Stimulated activated naive CD8-positive, alpha-beta T cell treated with anti-CD3 and anti-CD28 coated beads, Interleukin-15, amount 100 ng/mL, for 72 hours (primary cell): ENCODE results near the gene SHISA4.

Experiments used
- ATAC-seq: fragments of 150-1000 bp; cut with Tn5 transposase; 2 replicates; pipeline ENCODE4 v1.10.0; 2021; ENCODE audit warnings: mild to moderate bottlenecking, moderate library complexity
- DNase-seq, 2 donors: peaks; one replicate each; pipeline ENCODE4 v3.0.0; 2021 to 2022
- H3K27ac Mint-ChIP-seq, 2 donors: one replicate each; pipeline ENCODE4 v1.8.0; 2022; ENCODE audit warnings: mild to moderate bottlenecking in 2 of 2, mixed read lengths in 2 of 2, moderate library complexity in 2 of 2
- H3K27me3 Mint-ChIP-seq: one replicate; pipeline ENCODE4 v1.8.0; 2022; ENCODE audit warnings: mixed read lengths
- H3K4me1 Mint-ChIP-seq: one replicate; pipeline ENCODE4 v1.8.0; 2022; ENCODE audit warnings: mild to moderate bottlenecking, mixed read lengths
- H3K4me3 Mint-ChIP-seq, 2 donors: one replicate each; pipeline ENCODE4 v1.8.0; 2022; ENCODE audit warnings: mild to moderate bottlenecking in 2 of 2, mixed read lengths in 2 of 2, moderate library complexity in 1 of 2
- H3K9me3 Mint-ChIP-seq, 2 donors: one replicate each; pipeline ENCODE4 v1.8.0; 2022; ENCODE audit warnings: mixed read lengths in 2 of 2

SHISA4 gene

GRCh38 chr1:201902198-201902597 lies 13.5 kb downstream of the SHISA4 start:
- H3K9me3 Mint-ChIP-seq = no peaks in the 10 kb centered on the region
- DNase-seq (no peak), ATAC-seq (no peak)
- no peak overlapping the region for H3K4me3 Mint-ChIP-seq
- H3K27me3 Mint-ChIP-seq = peaks cover 13% of the 10 kb centered on the region
- peaks cover 13% of the 10 kb centered on the region for H3K4me1 Mint-ChIP-seq
- no peak overlapping the region for H3K27ac Mint-ChIP-seq

GRCh38 chr1:201903135-201903534 lies 14.4 kb downstream of the SHISA4 start:
- DNase-seq (no peak), ATAC-seq (no peak)
- Mint-ChIP-seq H3K4me1 (peaks cover 13% of the 10 kb centered on the region), H3K9me3 (no peaks in the 10 kb centered on the region), H3K27me3 (peaks cover 13% of the 10 kb centered on the region), H3K4me3 (no peak overlapping the region), H3K27ac (no peak overlapping the region)

DNA sequence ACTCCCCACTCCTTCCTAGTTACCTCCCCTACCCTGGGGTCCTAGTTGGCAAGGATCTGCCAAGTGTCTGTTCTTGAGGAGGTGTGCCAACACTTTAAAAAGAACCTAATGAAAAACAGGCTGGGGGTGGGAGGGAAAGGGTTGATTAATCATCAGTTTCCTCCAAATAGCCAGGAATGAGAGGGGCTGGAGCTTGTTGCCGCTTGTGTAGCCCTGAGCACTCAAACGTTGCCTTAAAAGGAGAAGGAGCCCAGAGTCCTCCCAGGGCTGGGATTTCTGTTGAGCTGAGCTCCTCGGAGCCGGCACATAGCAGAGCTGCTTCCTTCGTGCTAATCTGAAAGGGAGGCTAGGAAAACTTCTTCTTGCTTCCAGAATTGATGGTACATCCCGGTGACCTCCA lies 15.9 kb downstream of the SHISA4 start:
- H3K9me3 Mint-ChIP-seq = no peaks in the 10 kb centered on the region
- H3K27ac Mint-ChIP-seq = no peak overlapping the region
- DNase-seq (no peak), ATAC-seq (no peak)
- H3K27me3 Mint-ChIP-seq = peaks cover 16% of the 10 kb centered on the region
- H3K4me3 Mint-ChIP-seq = no peak overlapping the region
- H3K4me1 Mint-ChIP-seq = peaks cover 13% of the 10 kb centered on the region

DNA sequence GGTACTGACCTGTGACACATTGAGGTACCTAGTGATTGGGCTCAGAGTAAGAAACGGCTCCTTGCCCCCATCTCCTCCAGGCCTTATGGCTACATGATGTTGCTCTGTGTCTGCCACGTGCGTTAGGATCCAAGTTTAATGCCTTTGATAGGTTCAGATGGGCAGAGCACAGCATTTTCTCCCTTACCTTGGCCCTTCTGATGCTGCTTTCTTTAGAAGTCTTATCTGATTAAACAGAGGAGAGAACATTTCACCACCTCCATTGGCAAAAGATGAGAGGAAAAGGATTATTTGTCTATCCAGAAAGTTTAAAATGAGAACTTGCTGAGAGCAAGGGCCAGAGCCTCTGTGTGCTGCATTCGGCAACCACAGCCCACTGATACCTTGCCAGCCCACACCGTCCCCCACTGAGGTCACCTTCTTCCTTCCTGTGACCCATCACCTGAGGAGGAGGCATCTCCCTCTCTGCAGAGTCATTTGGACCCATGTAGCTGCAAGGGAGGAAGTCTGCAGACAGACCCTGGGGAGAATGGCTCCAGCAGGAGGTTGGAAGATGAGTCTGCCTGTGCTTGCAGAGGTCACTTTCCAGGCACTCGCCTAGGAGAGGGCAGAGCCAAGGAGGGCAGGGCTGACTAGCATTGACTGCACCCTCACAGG lies 16.7 kb downstream of the SHISA4 start:
- Mint-ChIP-seq H3K27ac (no peak overlapping the region), H3K27me3 (peaks cover 16% of the 10 kb centered on the region)

GRCh38 chr1:201906336-201906735 lies 17.6 kb downstream of the SHISA4 start:
- no peak overlapping the region for H3K4me3 Mint-ChIP-seq
- DNase-seq = no peak

More for the DNA sequence above, 16.7 kb downstream of the SHISA4 start:
- Mint-ChIP-seq H3K4me1 (peaks cover 13% of the 10 kb centered on the region), H3K9me3 (no peaks in the 10 kb centered on the region), H3K4me3 (no peak overlapping the region)
- DNase-seq (peak in 1 of 2 donors; percentile 49), ATAC-seq (peak; percentile 92)

GRCh38 chr1:201907621-201908020 lies 18.9 kb downstream of the SHISA4 start:
- Mint-ChIP-seq H3K4me1 (peaks cover 13% of the 10 kb centered on the region), H3K27me3 (peaks cover 14% of the 10 kb centered on the region), H3K4me3 (no peak overlapping the region), H3K9me3 (no peaks in the 10 kb centered on the region), H3K27ac (no peak overlapping the region)
- DNase-seq (no peak), ATAC-seq (no peak)

More at GRCh38 chr1:201906336-201906735, 17.6 kb downstream of the SHISA4 start:
- H3K27ac Mint-ChIP-seq = no peak overlapping the region
- H3K4me1 Mint-ChIP-seq = peaks cover 13% of the 10 kb centered on the region
- peaks cover 14% of the 10 kb centered on the region for H3K27me3 Mint-ChIP-seq
- H3K9me3 Mint-ChIP-seq = no peaks in the 10 kb centered on the region
- no peak for ATAC-seq

DNA sequence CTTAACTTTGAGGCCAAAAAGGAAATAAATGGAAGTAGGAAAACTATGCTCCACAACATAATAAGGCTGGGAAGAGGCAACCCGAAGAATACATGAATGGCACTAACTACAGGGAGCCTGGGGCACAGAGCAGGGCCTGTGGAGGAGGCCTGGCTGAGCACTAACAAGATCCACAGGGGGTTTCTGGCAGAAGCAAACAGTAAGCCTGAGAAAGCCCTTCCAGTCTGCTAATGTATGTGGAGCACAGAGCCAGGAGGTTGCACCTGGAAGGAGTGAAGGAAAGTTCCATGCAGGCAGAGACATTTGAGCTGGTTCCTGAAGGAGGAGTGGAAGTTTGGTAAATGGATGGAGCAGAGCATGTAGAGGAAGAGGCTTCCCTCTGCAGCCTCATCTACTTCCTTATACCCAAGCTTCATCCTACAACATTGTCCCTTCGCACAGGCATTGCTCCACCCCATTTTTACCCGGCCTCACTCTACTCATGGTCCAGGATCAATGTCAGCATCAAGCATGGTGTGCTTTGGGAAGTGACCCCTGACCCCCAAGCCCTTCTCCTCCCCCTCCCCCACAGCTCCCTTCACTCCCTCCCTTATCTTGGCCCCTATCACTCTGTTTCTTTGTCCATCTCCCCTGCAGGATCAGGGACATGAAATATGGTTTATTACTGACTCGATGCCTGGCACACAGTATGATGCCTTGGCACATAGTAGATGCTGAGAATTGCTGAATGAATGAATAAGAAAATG lies 23.3 kb downstream of the SHISA4 start:
- Mint-ChIP-seq H3K27ac (no peak overlapping the region), H3K27me3 (peaks cover 28% of the 10 kb centered on the region), H3K4me1 (no peaks in the 10 kb centered on the region)

GRCh38 chr1:201912832-201913231 lies 24.1 kb downstream of the SHISA4 start:
- Mint-ChIP-seq H3K4me1 (no peaks in the 10 kb centered on the region), H3K4me3 (no peak overlapping the region), H3K27ac (no peak overlapping the region), H3K27me3 (peaks cover 28% of the 10 kb centered on the region), H3K9me3 (no peaks in the 10 kb centered on the region)
- ATAC-seq (no peak), DNase-seq (no peak)

More for the DNA sequence above, 23.3 kb downstream of the SHISA4 start:
- H3K4me3 Mint-ChIP-seq = no peak overlapping the region
- no peaks in the 10 kb centered on the region for H3K9me3 Mint-ChIP-seq
- DNase-seq = no peak
- no peak for ATAC-seq

DNA sequence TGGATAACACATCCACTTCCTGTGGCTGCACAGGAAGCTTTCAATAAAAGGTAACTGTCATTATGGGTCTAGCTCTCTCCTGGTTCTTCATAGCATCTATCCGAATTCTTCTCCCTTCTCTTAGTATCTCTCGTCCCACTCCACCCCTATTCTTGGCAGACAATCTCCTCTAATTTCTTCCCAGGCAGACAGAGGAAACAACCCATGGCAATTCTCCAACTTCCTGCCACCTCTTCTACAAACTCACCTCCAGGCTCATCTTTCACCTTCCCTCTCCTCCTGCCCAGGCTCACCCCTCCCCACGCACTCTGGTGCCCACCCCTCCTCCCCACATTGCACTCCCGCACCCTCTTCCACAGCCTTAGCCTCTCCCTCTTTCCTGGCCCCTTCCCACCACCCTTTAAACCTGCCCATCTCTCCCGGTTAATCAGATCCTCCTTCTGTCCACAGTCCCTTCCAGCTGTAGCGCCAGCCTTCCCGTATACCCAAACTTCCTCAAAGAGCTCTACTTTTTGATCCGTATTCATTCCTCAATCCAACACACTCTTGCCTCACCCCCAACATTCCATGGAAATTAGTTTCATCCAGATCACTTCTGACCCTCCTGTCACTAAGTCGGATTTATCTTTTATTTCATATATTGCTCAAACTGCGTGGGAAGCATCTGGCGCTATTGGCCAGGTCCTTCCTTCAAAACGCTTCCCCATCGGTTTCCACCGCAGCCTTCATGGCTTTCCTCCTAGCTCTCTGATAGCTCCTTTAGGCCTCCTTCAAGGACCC lies 25.9 kb downstream of the SHISA4 start:
- no peak overlapping the region for H3K27ac Mint-ChIP-seq
- DNase-seq = no peak
- H3K9me3 Mint-ChIP-seq = no peaks in the 10 kb centered on the region
- H3K27me3 Mint-ChIP-seq = peaks cover 23% of the 10 kb centered on the region
- no peak for ATAC-seq
- no peak overlapping the region for H3K4me3 Mint-ChIP-seq
- H3K4me1 Mint-ChIP-seq = no peaks in the 10 kb centered on the region

DNA sequence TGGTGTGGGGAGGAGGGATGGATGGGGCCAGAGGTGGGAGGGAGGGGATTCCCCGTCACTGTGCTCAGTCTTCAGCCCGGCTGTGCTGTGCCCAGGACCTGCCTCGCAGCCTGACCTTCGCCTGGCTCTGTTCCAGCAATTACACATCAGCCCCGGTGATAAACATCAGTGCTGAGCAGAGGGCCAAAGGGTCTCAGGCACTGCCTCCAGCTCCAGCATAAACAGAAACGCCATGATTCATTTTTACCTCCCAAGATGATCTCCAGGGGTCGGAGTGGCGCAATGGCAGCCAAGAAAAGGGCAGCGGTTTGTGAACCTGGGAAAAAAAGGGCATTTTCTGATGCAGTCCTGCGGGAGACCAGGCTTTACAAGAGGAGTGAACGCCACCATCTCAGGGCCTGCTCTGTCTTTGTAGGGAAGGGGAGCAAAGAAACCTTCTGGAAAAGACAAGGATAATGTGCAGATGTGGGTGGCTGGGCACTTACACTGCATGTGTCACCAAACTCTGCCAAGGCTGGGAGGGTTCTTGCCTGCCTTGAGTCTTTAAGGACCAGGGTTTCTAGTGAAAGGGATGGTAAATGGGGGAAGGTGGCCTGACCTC lies 28.1 kb downstream of the SHISA4 start:
- Mint-ChIP-seq H3K9me3 (no peaks in the 10 kb centered on the region), H3K27me3 (peaks cover 23% of the 10 kb centered on the region), H3K4me3 (no peak overlapping the region), H3K4me1 (no peaks in the 10 kb centered on the region), H3K27ac (no peak overlapping the region)
- ATAC-seq (peak; percentile 74), DNase-seq (no peak)

DNA sequence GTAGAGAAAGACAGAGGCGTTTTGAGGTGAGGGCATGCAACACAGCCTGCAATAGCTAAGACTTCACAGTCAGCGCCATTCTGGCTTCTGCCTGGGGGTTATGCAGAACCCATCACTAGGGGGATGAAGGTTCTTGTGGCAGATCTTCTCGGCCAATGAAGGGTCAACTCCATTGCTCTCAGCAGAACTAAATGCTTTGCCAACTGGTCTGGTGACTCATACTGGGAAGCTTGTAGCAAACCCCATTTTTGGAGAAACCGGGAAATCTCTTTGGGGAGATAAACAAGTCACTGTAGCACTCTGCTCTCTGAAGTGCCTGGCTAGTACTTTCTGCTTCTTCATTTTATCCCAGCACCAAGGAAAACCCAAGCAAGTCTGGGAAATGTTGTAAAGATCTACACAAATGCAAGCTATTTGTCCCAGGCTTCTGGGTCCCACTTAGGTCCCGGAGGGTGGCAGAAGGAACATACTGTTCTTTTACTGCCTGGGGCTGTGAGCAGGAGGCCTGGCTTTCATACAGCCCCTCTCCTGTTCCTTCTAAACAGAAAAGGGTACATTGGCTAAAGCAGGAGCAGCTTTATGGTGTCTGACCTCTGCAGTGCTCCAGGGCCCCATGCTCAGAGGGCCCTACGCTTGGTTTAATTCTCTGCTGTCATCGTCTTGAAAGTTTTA lies 28.8 kb downstream of the SHISA4 start:
- Mint-ChIP-seq H3K4me3 (no peak overlapping the region), H3K9me3 (no peaks in the 10 kb centered on the region), H3K27ac (no peak overlapping the region), H3K4me1 (no peaks in the 10 kb centered on the region), H3K27me3 (peaks cover 23% of the 10 kb centered on the region)
- ATAC-seq (no peak), DNase-seq (no peak)

DNA sequence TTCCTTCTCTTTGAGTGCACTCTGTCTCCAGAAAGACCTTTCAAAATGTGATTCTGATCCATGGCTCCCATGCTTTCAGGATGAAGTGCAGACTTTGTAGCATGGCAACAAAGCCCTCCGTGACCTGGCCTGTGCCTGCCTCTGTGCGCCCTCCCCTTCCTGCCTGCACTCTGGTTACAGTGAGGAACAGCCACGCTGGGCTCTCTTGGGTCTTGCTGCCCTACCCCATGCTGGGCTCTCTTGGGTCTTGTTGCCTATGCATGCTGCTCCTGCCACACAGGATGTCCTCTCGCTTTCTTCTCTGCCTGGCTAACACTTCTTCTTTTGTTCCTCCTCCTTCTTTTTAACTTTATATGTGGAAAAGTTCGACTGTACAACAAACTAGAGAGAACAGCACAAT lies 29.6 kb downstream of the SHISA4 start:
- Mint-ChIP-seq H3K4me1 (no peaks in the 10 kb centered on the region), H3K4me3 (no peak overlapping the region), H3K9me3 (no peaks in the 10 kb centered on the region), H3K27ac (no peak overlapping the region), H3K27me3 (peaks cover 23% of the 10 kb centered on the region)
- ATAC-seq (no peak), DNase-seq (no peak)

DNA sequence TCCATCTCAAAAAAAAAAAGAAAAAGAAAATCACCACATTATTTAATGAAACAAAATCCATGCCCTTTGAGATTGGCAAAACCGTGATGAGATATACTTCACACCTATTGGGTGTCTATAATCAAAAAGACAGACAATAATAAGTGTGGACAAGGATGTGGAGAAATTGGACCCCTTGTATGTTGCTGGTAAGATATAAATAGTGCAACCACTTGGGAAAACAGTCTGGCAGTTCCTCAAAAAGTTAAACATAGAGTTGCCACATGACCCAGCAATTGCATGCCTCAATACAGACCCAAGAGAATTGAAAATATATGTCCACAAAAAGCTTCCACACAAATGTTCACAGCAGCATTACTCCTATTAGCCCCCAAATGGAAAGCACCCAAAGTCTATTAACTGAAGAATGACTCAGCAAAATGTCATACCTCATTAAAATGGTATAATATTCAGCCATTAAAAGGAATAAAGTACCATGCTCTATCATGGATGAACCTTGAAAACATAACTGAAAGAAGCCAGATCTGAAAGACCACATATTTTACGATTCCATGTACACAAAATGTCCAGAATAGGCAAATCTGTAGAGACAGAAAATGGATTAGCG lies 33.4 kb downstream of the SHISA4 start:
- Mint-ChIP-seq H3K4me3 (no peak overlapping the region), H3K4me1 (no peaks in the 10 kb centered on the region), H3K27me3 (peaks cover 9% of the 10 kb centered on the region), H3K27ac (peak overlapping the region in 1 of 2 donors; percentile 5), H3K9me3 (no peaks in the 10 kb centered on the region)
- DNase-seq = no peak
- ATAC-seq = no peak

DNA sequence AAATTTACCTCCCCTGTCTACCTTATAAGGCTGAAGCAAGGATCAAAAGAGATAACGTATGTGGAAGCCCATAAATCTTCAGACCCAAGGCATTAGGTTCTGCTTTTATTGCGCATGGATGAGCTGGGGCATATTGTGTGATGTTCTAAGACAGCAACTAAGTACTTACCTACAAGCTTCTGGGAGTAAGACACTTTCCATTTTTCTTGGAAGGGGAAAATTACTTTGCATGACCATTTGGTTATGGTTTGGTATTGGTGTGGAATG lies 36.5 kb downstream of the SHISA4 start:
- Mint-ChIP-seq H3K4me1 (no peaks in the 10 kb centered on the region), H3K9me3 (no peaks in the 10 kb centered on the region), H3K27me3 (peaks cover 9% of the 10 kb centered on the region), H3K4me3 (no peak overlapping the region), H3K27ac (no peak overlapping the region)
- DNase-seq (no peak), ATAC-seq (no peak)

- no peaks in the 10 kb centered on the region for H3K4me1 Mint-ChIP-seq
- peaks cover 5% of the 10 kb centered on the region for H3K27me3 Mint-ChIP-seq
- H3K27ac Mint-ChIP-seq = no peak overlapping the region
- DNase-seq = no peak
- H3K4me3 Mint-ChIP-seq = no peak overlapping the region
- ATAC-seq = no peak
- H3K9me3 Mint-ChIP-seq = no peaks in the 10 kb centered on the region
Observed at GRCh38 chr1:201925981-201926645, 37.4 kb downstream of the SHISA4 start.
